Activated T-cell treated with anti-CD3 and anti-CD28 coated beads, Interleukin-2, amount 50 U/mL, for 4 hours (primary cell): ENCODE measurements around the gene YARS2. TPM values are rescaled to one million over a fixed set of nuclear protein-coding genes. Genes with fewer than 3 reads are reported as not detected.

Source experiments
- ATAC-seq, 2 donors: fragments of 200-7000 bp; cut with Tn5 transposase; one replicate each; pipeline ENCODE4 v1.10.0; 2021
- DNase-seq: peaks from one replicate; pipeline ENCODE4 v3.0.0-alpha.2; 2020
- H3K27me3 Mint-ChIP-seq: one replicate; pipeline ENCODE4 v1.8.0; 2021; ENCODE audit warnings: low read depth, mixed read lengths
- H3K36me3 Mint-ChIP-seq: one replicate; pipeline ENCODE4 v1.8.0; 2022; ENCODE audit warnings: mixed read lengths; ENCODE audit not compliant: insufficient read depth
- H3K4me1 Mint-ChIP-seq: one replicate; pipeline ENCODE4 v1.8.0; 2021; ENCODE audit warnings: low read depth, mixed read lengths
- H3K4me3 Mint-ChIP-seq: one replicate; pipeline ENCODE4 v1.8.0; 2021; ENCODE audit warnings: mild to moderate bottlenecking, moderate library complexity, mixed read lengths
- H3K9me3 Mint-ChIP-seq: one replicate; pipeline ENCODE4 v1.8.0; 2021; ENCODE audit warnings: mixed read lengths
- total RNA-seq, 3 donors: library from RNA; stranded (reverse); gene quantifications; one replicate each; pipeline ENCODE4 v1.2.1, GENCODE V29; 2021

The YARS2 gene
- 10 to 100 TPM; 27.5 to 33.6 (median 30.2) TPM for total RNA-seq

- DNase-seq (peak; percentile 84), ATAC-seq (peak; percentile 92 to 93)
- H3K9me3 Mint-ChIP-seq: no peaks in the 10 kb centered on the region
- no peaks in the 10 kb centered on the region for H3K27me3 Mint-ChIP-seq
- peaks cover 16% of the 10 kb centered on the region for H3K36me3 Mint-ChIP-seq
- peak within 1 kb of the TSS; percentile 94 for H3K4me3 Mint-ChIP-seq
- H3K4me1 Mint-ChIP-seq: peaks cover 16% of the 10 kb centered on the region
Measured at GRCh38 chr12:32755654-32756475, at the start of gene YARS2. Gene YARS2, minus strand, starts transcription at chr12:32755897. Its CDS starts 23 bp downstream, at chr12:32755874.

- H3K27me3 Mint-ChIP-seq: peaks cover 3% of the 10 kb centered on the region
- H3K36me3 Mint-ChIP-seq: no peaks in the 10 kb centered on the region
- no peaks in the 10 kb centered on the region for H3K4me1 Mint-ChIP-seq
- ATAC-seq: no peak
- H3K9me3 Mint-ChIP-seq: peaks cover 10% of the 10 kb centered on the region
- no peak for DNase-seq
- no peak overlapping the region for H3K4me3 Mint-ChIP-seq
Measured at GRCh38 chr12:32804301-32804700, 48.6 kb upstream of the YARS2 start.

- Mint-ChIP-seq H3K36me3 (no peaks in the 10 kb centered on the region), H3K27me3 (no peaks in the 10 kb centered on the region), H3K9me3 (peaks cover 5% of the 10 kb centered on the region), H3K4me3 (no peak overlapping the region), H3K4me1 (no peaks in the 10 kb centered on the region)
- DNase-seq (no peak), ATAC-seq (no peak)
Measured at GRCh38 chr12:32801269-32801980, 45.7 kb upstream of the YARS2 start.

- H3K4me3 Mint-ChIP-seq: no peak overlapping the region
- no peaks in the 10 kb centered on the region for H3K4me1 Mint-ChIP-seq
- peaks cover 2% of the 10 kb centered on the region for H3K27me3 Mint-ChIP-seq
- no peaks in the 10 kb centered on the region for H3K36me3 Mint-ChIP-seq
- no peak for DNase-seq
- no peaks in the 10 kb centered on the region for H3K9me3 Mint-ChIP-seq
- ATAC-seq: no peak
Measured at GRCh38 chr12:32794281-32794680, 38.6 kb upstream of the YARS2 start.

GRCh38 chr12:32789916-32790315 is 34.2 kb upstream of the YARS2 start:
- Mint-ChIP-seq H3K4me1 (no peaks in the 10 kb centered on the region), H3K27me3 (peaks cover 2% of the 10 kb centered on the region), H3K4me3 (no peak overlapping the region), H3K36me3 (no peaks in the 10 kb centered on the region), H3K9me3 (no peaks in the 10 kb centered on the region)
- DNase-seq (no peak), ATAC-seq (no peak)

- Mint-ChIP-seq H3K9me3 (no peaks in the 10 kb centered on the region), H3K27me3 (peaks cover 2% of the 10 kb centered on the region), H3K4me1 (no peaks in the 10 kb centered on the region), H3K4me3 (no peak overlapping the region), H3K36me3 (no peaks in the 10 kb centered on the region)
- ATAC-seq (no peak), DNase-seq (no peak)
Measured at GRCh38 chr12:32789446-32789845, 33.7 kb upstream of the YARS2 start.

GRCh38 chr12:32788405-32788804 is 32.7 kb upstream of the YARS2 start:
- H3K4me3 Mint-ChIP-seq: no peak overlapping the region
- H3K9me3 Mint-ChIP-seq: no peaks in the 10 kb centered on the region
- H3K36me3 Mint-ChIP-seq: no peaks in the 10 kb centered on the region
- DNase-seq (no peak), ATAC-seq (no peak)
- no peaks in the 10 kb centered on the region for H3K27me3 Mint-ChIP-seq
- no peaks in the 10 kb centered on the region for H3K4me1 Mint-ChIP-seq

- Mint-ChIP-seq H3K36me3 (no peaks in the 10 kb centered on the region), H3K9me3 (no peaks in the 10 kb centered on the region), H3K4me1 (no peaks in the 10 kb centered on the region), H3K27me3 (peaks cover 3% of the 10 kb centered on the region), H3K4me3 (no peak overlapping the region)
- DNase-seq: no peak
- no peak for ATAC-seq
Measured at GRCh38 chr12:32785557-32785956, 29.9 kb upstream of the YARS2 start.

GRCh38 chr12:32783029-32783428 is 27.3 kb upstream of the YARS2 start:
- no peaks in the 10 kb centered on the region for H3K36me3 Mint-ChIP-seq
- no peak for DNase-seq
- no peak overlapping the region for H3K4me3 Mint-ChIP-seq
- H3K4me1 Mint-ChIP-seq: no peaks in the 10 kb centered on the region
- H3K27me3 Mint-ChIP-seq: peaks cover 15% of the 10 kb centered on the region
- H3K9me3 Mint-ChIP-seq: no peaks in the 10 kb centered on the region
- ATAC-seq: no peak

GRCh38 chr12:32780071-32780470 is 24.4 kb upstream of the YARS2 start:
- no peaks in the 10 kb centered on the region for H3K9me3 Mint-ChIP-seq
- no peak for DNase-seq
- H3K4me3 Mint-ChIP-seq: no peak overlapping the region
- H3K4me1 Mint-ChIP-seq: no peaks in the 10 kb centered on the region
- ATAC-seq: no peak
- H3K27me3 Mint-ChIP-seq: peaks cover 23% of the 10 kb centered on the region
- no peaks in the 10 kb centered on the region for H3K36me3 Mint-ChIP-seq

GRCh38 chr12:32777691-32778175 is 22.0 kb upstream of the YARS2 start:
- H3K4me3 Mint-ChIP-seq: no peak overlapping the region
- no peaks in the 10 kb centered on the region for H3K4me1 Mint-ChIP-seq
- H3K36me3 Mint-ChIP-seq: no peaks in the 10 kb centered on the region
- DNase-seq (no peak), ATAC-seq (no peak)
- H3K27me3 Mint-ChIP-seq: peaks cover 27% of the 10 kb centered on the region
- no peaks in the 10 kb centered on the region for H3K9me3 Mint-ChIP-seq

- Mint-ChIP-seq H3K27me3 (peaks cover 27% of the 10 kb centered on the region), H3K9me3 (no peaks in the 10 kb centered on the region), H3K4me1 (no peaks in the 10 kb centered on the region), H3K36me3 (no peaks in the 10 kb centered on the region), H3K4me3 (no peak overlapping the region)
- ATAC-seq (no peak), DNase-seq (no peak)
Measured at GRCh38 chr12:32777159-32777558, 21.5 kb upstream of the YARS2 start.

- no peaks in the 10 kb centered on the region for H3K4me1 Mint-ChIP-seq
- DNase-seq (no peak), ATAC-seq (no peak)
- H3K4me3 Mint-ChIP-seq: no peak overlapping the region
- H3K9me3 Mint-ChIP-seq: no peaks in the 10 kb centered on the region
- no peaks in the 10 kb centered on the region for H3K36me3 Mint-ChIP-seq
- H3K27me3 Mint-ChIP-seq: peaks cover 30% of the 10 kb centered on the region
Measured at GRCh38 chr12:32776258-32776657, 20.6 kb upstream of the YARS2 start.

- H3K4me1 Mint-ChIP-seq: no peaks in the 10 kb centered on the region
- H3K9me3 Mint-ChIP-seq: no peaks in the 10 kb centered on the region
- no peak overlapping the region for H3K4me3 Mint-ChIP-seq
- peaks cover 30% of the 10 kb centered on the region for H3K27me3 Mint-ChIP-seq
- DNase-seq: no peak
- no peaks in the 10 kb centered on the region for H3K36me3 Mint-ChIP-seq
- no peak for ATAC-seq
Measured at GRCh38 chr12:32773691-32774090, 18.0 kb upstream of the YARS2 start.

GRCh38 chr12:32770141-32770540 is 14.4 kb upstream of the YARS2 start:
- no peak overlapping the region for H3K4me3 Mint-ChIP-seq
- no peak for DNase-seq
- no peak for ATAC-seq
- H3K27me3 Mint-ChIP-seq: peaks cover 28% of the 10 kb centered on the region
- H3K4me1 Mint-ChIP-seq: no peaks in the 10 kb centered on the region
- no peaks in the 10 kb centered on the region for H3K9me3 Mint-ChIP-seq
- no peaks in the 10 kb centered on the region for H3K36me3 Mint-ChIP-seq
